Caco-2 (cell line): Measurements from ENCODE around the gene H6PD. TPM values are rescaled to one million over a fixed set of nuclear protein-coding genes. Genes with fewer than 3 reads are reported as not detected.

Experiments
- BruUV-seq: library from RNA; stranded (reverse); fragments of 400-500 nt; replicated peaks from 2 replicates; lab custom pipeline; 2021; lab: Mats Ljungman, UMichigan
- CTCF ChIA-PET: fragments of 300-600 bp; sonication (Branson Sonifier 250); formaldehyde crosslinking; loops from one replicate; lab custom pipeline; 2022; ENCODE audit warnings: antibody characterized with exemption; lab: Charles Lee
- POLR2A ChIA-PET: fragments of 300-600 bp; sonication (Branson Sonifier 250); formaldehyde crosslinking; loops from one replicate; lab custom pipeline; 2022; ENCODE audit warnings: antibody characterized with exemption; lab: Charles Lee
- DNase-seq, 2 experiments: peaks; one replicate each; pipeline versions ENCODE4 v3.0.0 to v3.0.0-alpha.2; 2020 to 2022
- H3K27me3 ChIP-seq: replicated peaks from 2 replicates; pipeline ENCODE4 v1.6.0; 2011; ENCODE audit warnings: low read length; ENCODE audit not compliant: control insufficient read depth, insufficient read depth
- H3K36me3 ChIP-seq: 2 replicates; pipeline ENCODE4 v1.5.1; 2011; ENCODE audit warnings: low read length; ENCODE audit not compliant: control insufficient read depth, insufficient read depth
- H3K4me1 ChIP-seq: fragments of 250-450 bp; sonication (Bioruptor Pico); 2 replicates; pipeline ENCODE4 v1.5.1; 2020; ENCODE audit warnings: mild to moderate bottlenecking
- H3K4me3 ChIP-seq: 2 replicates; pipeline ENCODE4 v1.5.1; 2011; ENCODE audit warnings: low read depth, mild to moderate bottlenecking, control low read depth, low read length
- H3K9me3 ChIP-seq: fragments of 250-450 bp; sonication (Bioruptor Pico); 2 replicates; pipeline ENCODE4 v1.5.1; 2020; ENCODE audit warnings: mild to moderate bottlenecking, moderate library complexity
- H3K27ac Mint-ChIP-seq: one replicate; pipeline ENCODE4 v1.8.0; 2022; ENCODE audit warnings: mixed read lengths; ENCODE audit not compliant: unreplicated experiment
- H3K27me3 Mint-ChIP-seq: one replicate; pipeline ENCODE4 v1.8.0; 2022; ENCODE audit warnings: mixed read lengths; ENCODE audit not compliant: insufficient read depth, unreplicated experiment
- H3K36me3 Mint-ChIP-seq: one replicate; pipeline ENCODE4 v1.8.0; 2022; ENCODE audit warnings: mild to moderate bottlenecking, mixed read lengths; ENCODE audit not compliant: insufficient read depth, unreplicated experiment
- H3K4me1 Mint-ChIP-seq: one replicate; pipeline ENCODE4 v1.8.0; 2022; ENCODE audit warnings: low read depth, mixed read lengths; ENCODE audit not compliant: unreplicated experiment
- H3K4me3 Mint-ChIP-seq: one replicate; pipeline ENCODE4 v1.8.0; 2022; ENCODE audit warnings: mild to moderate bottlenecking, moderate library complexity, mixed read lengths; ENCODE audit not compliant: unreplicated experiment
- H3K9me3 Mint-ChIP-seq: one replicate; pipeline ENCODE4 v1.8.0; 2022; ENCODE audit warnings: mixed read lengths; ENCODE audit not compliant: unreplicated experiment
- CTCF ChIP-seq, 2 experiments: fragments of 200-600 bp in 1 of 2; IDR thresholded peaks; 1 replicate in 1 of 2; 2 replicates in 1 of 2; pipeline versions ENCODE4 v1.5.1 to v1.8.0; 2011 to 2022; ENCODE audit warnings: antibody characterized with exemption in 1 of 2, control low read depth in 1 of 2, inconsistent platforms in 1 of 2, low read depth in 1 of 2, low read length in 1 of 2, mild to moderate bottlenecking in 1 of 2, moderate library complexity in 1 of 2; ENCODE audit not compliant: insufficient read depth in 1 of 2, severe bottlenecking in 1 of 2, unreplicated experiment in 1 of 2
- intact Hi-C: fragments of 100-400 bp; cut with micrococcal nuclease; formaldehyde crosslinking; loops from one replicate; pipeline ENCODE4 v1.10.0; 2022; ENCODE audit not compliant: unreplicated experiment
- total RNA-seq: library from RNA; stranded (reverse); gene quantifications from 2 replicates; pipeline ENCODE4 v1.2.3, GENCODE V29; 2022

The H6PD gene
- total RNA-seq, 1 experiment from 2014 or later: 13.0 TPM

GRCh38 chr1:9278116-9278515 is 43.5 kb downstream of the H6PD start:
- Mint-ChIP-seq H3K27ac (no peak overlapping the region), H3K36me3 (no peaks in the 10 kb centered on the region), H3K9me3 (no peaks in the 10 kb centered on the region), H3K4me1 (peaks cover 20% of the 10 kb centered on the region), H3K27me3 (no peaks in the 10 kb centered on the region), H3K4me3 (no peak overlapping the region)
- H3K9me3 ChIP-seq: no peaks in the 10 kb centered on the region
- no peak for DNase-seq
- ChIA-PET CTCF (no interaction called here), POLR2A (no interaction called here)
- no peak for TF ChIP-seq CTCF (IDR thresholded peaks at IDR 0.05; ENCODE audit: insufficient read depth in 1 of 2, low read depth in 1 of 2, low read length in 1 of 2, severe bottlenecking in 1 of 2, unreplicated experiment in 1 of 2)
- H3K4me3 ChIP-seq: no peak overlapping the region
- H3K27me3 ChIP-seq: no peaks in the 10 kb centered on the region
- peaks cover 7% of the 10 kb centered on the region; the same call in 1 of the 2 replicates for H3K4me1 ChIP-seq
- intact Hi-C loops: no loop called here
- no peaks in the 10 kb centered on the region for H3K36me3 ChIP-seq
- no TSS peak for BruUV-seq

GRCh38 chr1:9278585-9279153 is 44.1 kb downstream of the H6PD start:
- ChIA-PET CTCF (no interaction called here), POLR2A (no interaction called here)
- no peak overlapping the region for H3K4me3 ChIP-seq
- no peaks in the 10 kb centered on the region for H3K36me3 Mint-ChIP-seq
- no peak overlapping the region for H3K4me3 Mint-ChIP-seq
- H3K27me3 Mint-ChIP-seq: no peaks in the 10 kb centered on the region
- no peaks in the 10 kb centered on the region for H3K27me3 ChIP-seq
- H3K36me3 ChIP-seq: no peaks in the 10 kb centered on the region
- no peak for DNase-seq
- peaks cover 7% of the 10 kb centered on the region; the same call in 1 of the 2 replicates for H3K4me1 ChIP-seq
- TF ChIP-seq CTCF (IDR thresholded peaks at IDR 0.05; ENCODE audit: insufficient read depth in 1 of 2, low read depth in 1 of 2, low read length in 1 of 2, severe bottlenecking in 1 of 2, unreplicated experiment in 1 of 2): no peak
- H3K9me3 ChIP-seq: no peaks in the 10 kb centered on the region
- intact Hi-C loops: no loop called here
- no peaks in the 10 kb centered on the region for H3K9me3 Mint-ChIP-seq
- no TSS peak for BruUV-seq
- H3K27ac Mint-ChIP-seq: peak overlapping the region; percentile 25
- H3K4me1 Mint-ChIP-seq: peaks cover 20% of the 10 kb centered on the region

GRCh38 chr1:9279172-9279840 is 44.7 kb downstream of the H6PD start:
- Mint-ChIP-seq H3K27me3 (no peaks in the 10 kb centered on the region), H3K9me3 (no peaks in the 10 kb centered on the region), H3K36me3 (no peaks in the 10 kb centered on the region), H3K4me1 (peaks cover 20% of the 10 kb centered on the region), H3K27ac (peak overlapping the region; percentile 25), H3K4me3 (no peak overlapping the region)
- ChIA-PET CTCF (interaction anchor here (0.8 kb wide), 1 partner anchor 12 kb away, joined by 3 read pairs; no protein-coding TSS in a partner anchor), POLR2A (no interaction called here)
- Histone ChIP-seq H3K27me3 (no peaks in the 10 kb centered on the region), H3K9me3 (no peaks in the 10 kb centered on the region; the same call in 1 of the 2 replicates), H3K4me1 (peaks cover 7% of the 10 kb centered on the region; the same call in 1 of the 2 replicates), H3K36me3 (no peaks in the 10 kb centered on the region), H3K4me3 (no peak overlapping the region)
- TF ChIP-seq CTCF (IDR thresholded peaks at IDR 0.05; ENCODE audit: insufficient read depth in 1 of 2, low read depth in 1 of 2, low read length in 1 of 2, severe bottlenecking in 1 of 2, unreplicated experiment in 1 of 2): no peak
- intact Hi-C loops: no loop called here
- no peak for DNase-seq
- no TSS peak for BruUV-seq
